ENCODE measurements around the gene NCOA1. TPM values are rescaled to one million over a fixed set of nuclear protein-coding genes. Genes with fewer than 3 reads are reported as not detected.

Gene NCOA1
- total RNA-seq, 1 donor from 2014 or later, result 48.4 TPM

GRCh38 chr2:24621779-24622538 lies 130.9 kb downstream of the NCOA1 start:
- Histone ChIP-seq H3K9me3 (no peaks in the 10 kb centered on the region), H3K27me3 (no peaks in the 10 kb centered on the region), H3K36me3 (no peaks in the 10 kb centered on the region), H3K27ac (no peak overlapping the region), H3K4me3 (no peak overlapping the region), H3K4me1 (peaks cover 20% of the 10 kb centered on the region)
- DNase-seq (ENCODE audit: extremely low spot score in 2 of 2), result no peak
- intact Hi-C loops (cut with DNase I), result no loop called here
- TF ChIP-seq CTCF (IDR thresholded peaks at IDR 0.05) (no peak), POLR2A (IDR thresholded peaks at IDR 0.05) (no peak), POLR2AphosphoS5 (IDR thresholded peaks at IDR 0.05; ENCODE audit: insufficient read depth in 1 of 2, low read depth in 1 of 2) (no peak)

GRCh38 chr2:24623535-24623934 lies 132.5 kb downstream of the NCOA1 start:
- no peaks in the 10 kb centered on the region for H3K36me3 ChIP-seq
- intact Hi-C loops (cut with DNase I), result no loop called here
- no peaks in the 10 kb centered on the region for H3K9me3 ChIP-seq
- H3K27ac ChIP-seq, result no peak overlapping the region
- no peak for DNase-seq (ENCODE audit: extremely low spot score in 2 of 2)
- TF ChIP-seq CTCF (IDR thresholded peaks at IDR 0.05) (no peak), POLR2AphosphoS5 (IDR thresholded peaks at IDR 0.05; ENCODE audit: insufficient read depth in 1 of 2, low read depth in 1 of 2) (no peak), POLR2A (IDR thresholded peaks at IDR 0.05) (no peak)
- no peak overlapping the region for H3K4me3 ChIP-seq
- H3K4me1 ChIP-seq, result peaks cover 20% of the 10 kb centered on the region
- H3K27me3 ChIP-seq, result no peaks in the 10 kb centered on the region

- DNase-seq (ENCODE audit: extremely low spot score in 2 of 2), result no peak
- H3K36me3 ChIP-seq, result no peaks in the 10 kb centered on the region
- no peak overlapping the region for H3K4me3 ChIP-seq
- H3K27me3 ChIP-seq, result no peaks in the 10 kb centered on the region
- H3K4me1 ChIP-seq, result peaks cover 20% of the 10 kb centered on the region
- TF ChIP-seq POLR2A (IDR thresholded peaks at IDR 0.05) (no peak), CTCF (IDR thresholded peaks at IDR 0.05) (no peak), POLR2AphosphoS5 (IDR thresholded peaks at IDR 0.05; ENCODE audit: insufficient read depth in 1 of 2, low read depth in 1 of 2) (no peak)
- no peak overlapping the region for H3K27ac ChIP-seq
- intact Hi-C loops (cut with DNase I), result no loop called here
- H3K9me3 ChIP-seq, result no peaks in the 10 kb centered on the region
These were observed 134.7 kb downstream of the NCOA1 start for GRCh38 chr2:24625728-24626127.

GRCh38 chr2:24626131-24626530 lies 135.1 kb downstream of the NCOA1 start:
- no peak for TF ChIP-seq POLR2AphosphoS5 (IDR thresholded peaks at IDR 0.05; ENCODE audit: insufficient read depth in 1 of 2, low read depth in 1 of 2)
- TF ChIP-seq CTCF (IDR thresholded peaks at IDR 0.05), result no peak
- TF ChIP-seq POLR2A (IDR thresholded peaks at IDR 0.05), result no peak
- no peaks in the 10 kb centered on the region for H3K27me3 ChIP-seq
- intact Hi-C loops (cut with DNase I), result no loop called here
- no peaks in the 10 kb centered on the region for H3K36me3 ChIP-seq
- DNase-seq (ENCODE audit: extremely low spot score in 2 of 2), result no peak
- no peaks in the 10 kb centered on the region for H3K9me3 ChIP-seq
- peaks cover 20% of the 10 kb centered on the region for H3K4me1 ChIP-seq
- H3K27ac ChIP-seq, result no peak overlapping the region
- no peak overlapping the region for H3K4me3 ChIP-seq

GRCh38 chr2:24628746-24629145 lies 137.7 kb downstream of the NCOA1 start:
- H3K4me1 ChIP-seq, result peaks cover 11% of the 10 kb centered on the region
- H3K9me3 ChIP-seq, result no peaks in the 10 kb centered on the region

More at GRCh38 chr2:24628746-24629145, 137.7 kb downstream of the NCOA1 start:
- H3K27ac ChIP-seq, result no peak overlapping the region
- intact Hi-C loops (cut with DNase I), result no loop called here
- TF ChIP-seq CTCF (IDR thresholded peaks at IDR 0.05) (no peak), POLR2A (IDR thresholded peaks at IDR 0.05) (no peak), POLR2AphosphoS5 (IDR thresholded peaks at IDR 0.05; ENCODE audit: insufficient read depth in 1 of 2, low read depth in 1 of 2) (no peak)
- no peaks in the 10 kb centered on the region for H3K36me3 ChIP-seq
- H3K27me3 ChIP-seq, result no peaks in the 10 kb centered on the region
- DNase-seq (ENCODE audit: extremely low spot score in 2 of 2), result no peak
- no peak overlapping the region for H3K4me3 ChIP-seq

All from vagina (tissue), 2 donors.